NT2/D1 (cell line): ENCODE measurements around the gene FOXC1.

ENCODE experiments used
- SUZ12 ChIP-seq: IDR thresholded peaks from 2 replicates; pipeline ENCODE4 v1.6.1; 2011; ENCODE audit not compliant: insufficient read length, insufficient read depth; ENCODE audit errors: extremely low read depth
- YY1 ChIP-seq: IDR thresholded peaks from 2 replicates; pipeline ENCODE4 v1.6.1; 2011; ENCODE audit not compliant: insufficient read length, insufficient read depth
- ZNF274 ChIP-seq: IDR thresholded peaks from 2 replicates; pipeline ENCODE4 v1.6.1; 2011; ENCODE audit warnings: mild to moderate bottlenecking, low read depth, low read length

- TF ChIP-seq YY1, result no peak
- TF ChIP-seq ZNF274, result no peak
- no peak for TF ChIP-seq SUZ12
Measured at GRCh38 chr6:1659816-1660215, 50.1 kb downstream of the FOXC1 start.
